ENCODE results near the gene CCDC107. TPM values are rescaled to one million over a fixed set of nuclear protein-coding genes. Genes with fewer than 3 reads are reported as not detected.

Gene CCDC107
- total and polyA plus RNA-seq, 7 donors = 15.4 to 49.4 (median 27.9) TPM

DNA sequence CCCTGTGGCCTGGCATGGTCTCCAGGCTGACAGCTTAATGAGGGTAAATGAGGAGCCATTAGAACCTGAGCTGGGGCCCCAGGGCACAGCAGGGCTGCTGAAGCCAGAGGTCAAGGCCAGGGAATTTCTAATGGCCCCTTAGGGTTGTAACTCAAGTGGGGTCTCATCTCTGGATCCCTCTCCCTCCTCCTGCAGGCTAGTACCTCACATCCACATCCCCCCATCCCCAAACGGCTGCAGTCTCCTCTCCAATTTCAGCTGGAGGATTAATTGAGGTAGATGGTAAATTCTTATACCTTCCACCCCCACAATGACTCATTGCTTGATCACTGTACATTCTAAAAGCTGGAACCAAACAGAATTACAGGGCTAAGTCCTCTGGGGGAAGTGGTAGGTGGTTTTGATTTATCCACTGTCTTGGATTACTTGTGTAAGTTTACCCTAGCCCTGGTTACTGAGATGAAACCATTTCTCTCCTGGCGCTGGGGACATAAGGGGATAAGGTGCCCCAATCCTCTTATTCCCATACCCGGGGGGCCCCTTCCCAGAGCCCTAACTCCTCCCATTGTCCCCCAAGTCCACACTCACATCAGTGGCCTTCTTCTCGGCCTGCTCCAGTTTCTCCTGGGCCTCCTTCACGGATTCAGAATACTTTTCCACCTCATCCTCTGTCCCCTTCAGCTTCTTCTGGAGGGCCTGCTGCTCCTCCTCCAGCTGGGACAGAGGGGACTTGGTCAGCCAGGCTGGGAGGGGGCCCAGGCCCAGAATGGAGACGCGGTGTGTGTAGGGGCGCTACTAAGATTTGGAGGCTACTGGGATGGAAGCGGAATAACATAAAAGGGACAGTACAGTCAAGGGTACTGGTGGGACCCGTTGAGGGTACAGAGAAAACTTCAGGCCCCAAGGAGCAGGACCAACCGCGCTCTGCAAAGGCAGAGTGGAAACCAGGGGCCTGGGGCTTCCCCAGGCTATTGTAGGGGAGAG is 30.8 kb downstream of the CCDC107 start:
- WGBS, 3 donors = 19 to 31% (median 22%) methylated on average over 12 of the region's 12 CpGs
- peak in 1 of 2 donors; percentile 66 for DNase-seq
- intact Hi-C loops (cut with DNase I) = no loop called here

GRCh38 chr9:35689542-35690293 is 31.6 kb downstream of the CCDC107 start, which contains the start of gene TPM2:
TSS of gene TPM2 (minus strand) at chr9:35689925. CDS start at chr9:35689817, 108 bp downstream.
- ATAC-seq = peak; percentile 64 to 73 (median 69)
- 6 to 9% (median 7%) methylated on average over 39 to 61 of the region's 61 CpGs for WGBS, 3 donors

More for the DNA sequence above, 30.8 kb downstream of the CCDC107 start:
- H3K4me1 ChIP-seq = peaks cover 29% of the 10 kb centered on the region
- peaks cover 0 to 37% of the 10 kb centered on the region in 2 donors for H3K36me3 ChIP-seq (ENCODE audit: insufficient read depth in 1 of 2, low read depth in 1 of 2)
- peak; percentile 15 to 48 (median 26) for ATAC-seq
- peak overlapping the region; percentile 100 for H3K27ac ChIP-seq
- H3K9me3 ChIP-seq = no peaks in the 10 kb centered on the region
- no peaks in the 10 kb centered on the region for H3K27me3 ChIP-seq (ENCODE audit: insufficient read depth in 3 of 3, low read length in 2 of 3)
- H3K4me3 ChIP-seq = peak overlapping the region; percentile 100
- TF ChIP-seq CTCF (IDR thresholded peaks at IDR 0.05) = no peak

GRCh38 chr9:35690294-35690613 is 32.2 kb downstream of the CCDC107 start:
- H3K4me3 ChIP-seq = peak overlapping the region; percentile 100
- no peaks in the 10 kb centered on the region for H3K27me3 ChIP-seq (ENCODE audit: insufficient read depth in 3 of 3, low read length in 2 of 3)
- no peak for TF ChIP-seq CTCF (IDR thresholded peaks at IDR 0.05)
- DNase-seq = no peak
- WGBS, 3 donors = 0 to 1% (median 1%) methylated on average over 19 to 21 of the region's 21 CpGs
- peak overlapping the region; percentile 100 for H3K27ac ChIP-seq
- no peaks in the 10 kb centered on the region for H3K9me3 ChIP-seq
- intact Hi-C loops (cut with DNase I) = loop anchor here (2.0 to 10.0 kb wide), 3 partner anchors 39 to 205 kb away; partner anchors contain the start of gene TESK1 (in 1 of the 2)
- H3K4me1 ChIP-seq = peaks cover 22% of the 10 kb centered on the region
- peaks cover 0 to 23% of the 10 kb centered on the region in 2 donors for H3K36me3 ChIP-seq (ENCODE audit: insufficient read depth in 1 of 2, low read depth in 1 of 2)
- ATAC-seq = no peak

More at GRCh38 chr9:35689542-35690293, 31.6 kb downstream of the CCDC107 start, which contains the start of gene TPM2:
- H3K36me3 ChIP-seq (ENCODE audit: insufficient read depth in 1 of 2, low read depth in 1 of 2) = peaks cover 0 to 28% of the 10 kb centered on the region in 2 donors
- intact Hi-C loops (cut with DNase I) = loop anchor here (2.0 to 10.0 kb wide), 3 partner anchors 39 to 205 kb away; partner anchors contain the start of gene TESK1 (in 1 of the 2)
- peak within 1 kb of the TSS; percentile 100 for H3K27ac ChIP-seq
- no peaks in the 10 kb centered on the region for H3K9me3 ChIP-seq
- H3K4me1 ChIP-seq = peaks cover 24% of the 10 kb centered on the region
- H3K4me3 ChIP-seq = peak within 1 kb of the TSS; percentile 100
- no peaks in the 10 kb centered on the region for H3K27me3 ChIP-seq (ENCODE audit: insufficient read depth in 3 of 3, low read length in 2 of 3)
- TF ChIP-seq CTCF (IDR thresholded peaks at IDR 0.05) = no peak
- DNase-seq = peak; percentile 71 to 90

DNA sequence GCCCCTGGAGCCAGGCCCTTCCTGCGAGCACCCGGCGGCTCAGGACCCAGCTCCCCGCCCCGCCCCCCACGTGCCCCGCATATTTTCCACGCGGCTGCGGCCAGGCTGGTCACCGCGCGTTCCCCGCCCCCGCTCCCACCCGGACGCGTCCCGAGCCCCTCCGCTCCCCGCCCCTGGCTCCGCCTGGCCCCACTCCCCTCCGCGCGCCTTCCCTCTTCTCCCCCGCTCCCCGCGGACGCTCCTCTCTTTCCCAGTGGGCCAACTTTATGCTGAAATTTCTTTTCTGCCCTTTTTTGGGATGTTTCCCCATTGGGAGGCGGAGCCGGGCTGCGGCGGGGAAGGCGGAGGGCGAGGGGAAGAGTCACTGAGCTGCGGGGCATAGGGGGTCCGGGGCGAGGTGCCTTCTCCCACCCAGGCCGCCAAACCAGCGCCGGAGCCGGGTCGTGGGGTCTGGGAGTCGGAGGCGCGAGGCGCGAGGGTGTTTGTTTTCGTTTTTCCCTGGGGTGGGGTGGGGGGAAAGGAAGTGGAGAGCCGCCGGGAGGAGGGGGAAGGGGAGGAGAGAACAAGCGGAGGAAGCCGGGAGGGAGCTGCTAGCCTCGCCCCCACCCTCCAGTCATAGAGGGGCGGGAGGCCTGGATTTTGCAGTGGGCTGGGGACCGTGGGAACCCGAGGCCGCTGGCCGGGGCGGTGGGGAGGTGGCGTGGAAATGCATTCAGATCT is 32.7 kb downstream of the CCDC107 start:
- intact Hi-C loops (cut with DNase I) = loop anchor here (2.0 to 10.0 kb wide), 3 partner anchors 38 to 206 kb away; partner anchors contain the start of gene TESK1 (in 1 of the 2)
- Histone ChIP-seq H3K27me3 (ENCODE audit: insufficient read depth in 3 of 3, low read length in 2 of 3) (no peaks in the 10 kb centered on the region), H3K9me3 (no peaks in the 10 kb centered on the region), H3K27ac (peak overlapping the region; percentile 100), H3K36me3 (ENCODE audit: insufficient read depth in 1 of 2, low read depth in 1 of 2) (peaks cover 0 to 21% of the 10 kb centered on the region in 2 donors), H3K4me3 (peak overlapping the region; percentile 100), H3K4me1 (peaks cover 19% of the 10 kb centered on the region)
- DNase-seq (peak; percentile 86 to 90), ATAC-seq (peak; percentile 34 to 60 (median 44))
- WGBS, 3 donors = 1% methylated on average over 37 to 61 of the region's 61 CpGs
- TF ChIP-seq CTCF (IDR thresholded peaks at IDR 0.05) = no peak
